Tibial nerve (tissue), 4 donors: Measurements from ENCODE around the gene DAB1. TPM values are rescaled to one million over a fixed set of nuclear protein-coding genes. Genes with fewer than 3 reads are reported as not detected.

Experiments used
- DNase-seq, 2 donors: peaks; one replicate each; pipeline ENCODE4 v3.0.0-alpha.2; 2019; ENCODE audit warnings: low spot score in 2 of 2
- H3K27ac ChIP-seq, 4 donors: fragments of 200-600 bp; sonication (generic) in 3 of 4; one replicate each; pipeline ENCODE4 v1.5.1; 2017 to 2019; ENCODE audit warnings: mild to moderate bottlenecking in 1 of 4
- H3K27me3 ChIP-seq, 2 donors: fragments of 200-600 bp; sonication (generic) in 1 of 2; one replicate each; pipeline versions ENCODE4 v1.5.1 to v1.6.0; 2017 to 2019
- H3K36me3 ChIP-seq, 3 donors: fragments of 200-600 bp; sonication (generic); one replicate each; pipeline ENCODE4 v1.5.1; 2018 to 2019
- H3K4me1 ChIP-seq, 4 donors: fragments of 200-600 bp; sonication (generic) in 3 of 4; one replicate each; pipeline ENCODE4 v1.5.1; 2017 to 2019
- H3K4me3 ChIP-seq, 4 donors: fragments of 200-600 bp; sonication (generic) in 3 of 4; one replicate each; pipeline ENCODE4 v1.5.1; 2017 to 2019; ENCODE audit warnings: mild to moderate bottlenecking in 1 of 4, moderate library complexity in 1 of 4
- H3K9me3 ChIP-seq, 4 donors: fragments of 200-600 bp; sonication (generic) in 3 of 4; one replicate each; pipeline ENCODE4 v1.5.1; 2017 to 2019
- CTCF ChIP-seq, 5 experiments: fragments of 200-600 bp in 3 of 5; fragments of 450-650 bp in 2 of 5; sonication (generic) in 3 of 5; IDR thresholded peaks; one replicate each; pipeline ENCODE4 v1.5.1; 2016 to 2019; ENCODE audit warnings: antibody characterized with exemption in 5 of 5, mild to moderate bottlenecking in 3 of 5, moderate library complexity in 2 of 5
- EP300 ChIP-seq, 2 donors: sonication (generic); formaldehyde crosslinking; IDR thresholded peaks; one replicate each; pipeline ENCODE4 v1.6.1; 2017; ENCODE audit warnings: antibody characterized with exemption in 2 of 2, mild to moderate bottlenecking in 1 of 2
- POLR2A ChIP-seq, 2 donors: fragments of 450-650 bp; IDR thresholded peaks; one replicate each; pipeline ENCODE4 v1.6.1; 2017; ENCODE audit warnings: antibody characterized with exemption in 2 of 2, mild to moderate bottlenecking in 2 of 2, moderate library complexity in 2 of 2
- WGBS, 2 donors: methylation state at CpG; one replicate each; pipeline ENCODE4 v1.1.5; 2018; 5-methylcytosine and 5-hydroxymethylcytosine counted together
- total RNA-seq, 4 donors: library from RNA; depleted of rRNA; stranded (reverse); fragments of >200 nt; gene quantifications; one replicate each; pipeline ENCODE4 v1.1.0, GENCODE V29; 2016

Gene DAB1
- total RNA-seq, 4 donors from 2014 or later: 4.0 to 8.3 (median 4.4) TPM

GRCh38 chr1:57040811-57041210 lies 383.0 kb downstream of the DAB1 start:
- no peaks in the 10 kb centered on the region for H3K36me3 ChIP-seq
- no peak for DNase-seq
- H3K4me1 ChIP-seq: no peaks in the 10 kb centered on the region
- no peak overlapping the region for H3K4me3 ChIP-seq
- TF ChIP-seq CTCF (IDR thresholded peaks at IDR 0.05): no peak
- TF ChIP-seq POLR2A (IDR thresholded peaks at IDR 0.05): no peak
- no peak for TF ChIP-seq EP300 (IDR thresholded peaks at IDR 0.05)
- 75 to 77% methylated on average over 2 of the region's 2 CpGs for WGBS, 2 donors
- H3K27ac ChIP-seq: no peak overlapping the region
- H3K27me3 ChIP-seq: no peaks in the 10 kb centered on the region
- no peaks in the 10 kb centered on the region for H3K9me3 ChIP-seq

- 77 to 79% methylated on average over 4 of the region's 4 CpGs for whole genome bisulfite sequencing, 2 donors
Observed at GRCh38 chr1:57036641-57037579, 386.9 kb downstream of the DAB1 start.

GRCh38 chr1:57034713-57035112 lies 389.1 kb downstream of the DAB1 start:
- DNase-seq: no peak
- no peaks in the 10 kb centered on the region for H3K36me3 ChIP-seq
- no peaks in the 10 kb centered on the region for H3K27me3 ChIP-seq
- no peaks in the 10 kb centered on the region for H3K9me3 ChIP-seq
- WGBS, 2 donors: 82 to 94% methylated on average over 2 of the region's 2 CpGs
- H3K4me3 ChIP-seq: no peak overlapping the region
- no peak overlapping the region for H3K27ac ChIP-seq
- H3K4me1 ChIP-seq: no peaks in the 10 kb centered on the region
- TF ChIP-seq EP300 (IDR thresholded peaks at IDR 0.05) (no peak), POLR2A (IDR thresholded peaks at IDR 0.05) (no peak), CTCF (IDR thresholded peaks at IDR 0.05) (no peak)

More at GRCh38 chr1:57036641-57037579, 386.9 kb downstream of the DAB1 start:
- Histone ChIP-seq H3K4me3 (no peak overlapping the region), H3K27me3 (no peaks in the 10 kb centered on the region), H3K4me1 (no peaks in the 10 kb centered on the region), H3K9me3 (no peaks in the 10 kb centered on the region), H3K27ac (no peak overlapping the region), H3K36me3 (no peaks in the 10 kb centered on the region)
- TF ChIP-seq POLR2A (IDR thresholded peaks at IDR 0.05): no peak
- no peak for TF ChIP-seq CTCF (IDR thresholded peaks at IDR 0.05)
- no peak for DNase-seq

GRCh38 chr1:57033222-57034001 lies 390.4 kb downstream of the DAB1 start:
- H3K4me1 ChIP-seq: no peaks in the 10 kb centered on the region
- 66% methylated on average over 8 of the region's 8 CpGs for WGBS, 2 donors
- H3K27me3 ChIP-seq: no peaks in the 10 kb centered on the region
- H3K4me3 ChIP-seq: no peak overlapping the region
- TF ChIP-seq EP300 (IDR thresholded peaks at IDR 0.05) (no peak), POLR2A (IDR thresholded peaks at IDR 0.05) (no peak), CTCF (IDR thresholded peaks at IDR 0.05) (no peak)
- peaks cover 0 to 5% (median 0%) of the 10 kb centered on the region in 4 donors for H3K9me3 ChIP-seq
- H3K27ac ChIP-seq: no peak overlapping the region
- peaks cover 0 to 6% (median 0%) of the 10 kb centered on the region in 3 donors for H3K36me3 ChIP-seq
- DNase-seq: no peak
